ENCODE results near the gene PPP1R1B. TPM values are rescaled to one million over a fixed set of nuclear protein-coding genes. Genes with fewer than 3 reads are reported as not detected.

PPP1R1B gene
- total and polyA plus RNA-seq, 7 donors: 0.10 to 1.6 (median 0.29) TPM; not detected in 1

DNA sequence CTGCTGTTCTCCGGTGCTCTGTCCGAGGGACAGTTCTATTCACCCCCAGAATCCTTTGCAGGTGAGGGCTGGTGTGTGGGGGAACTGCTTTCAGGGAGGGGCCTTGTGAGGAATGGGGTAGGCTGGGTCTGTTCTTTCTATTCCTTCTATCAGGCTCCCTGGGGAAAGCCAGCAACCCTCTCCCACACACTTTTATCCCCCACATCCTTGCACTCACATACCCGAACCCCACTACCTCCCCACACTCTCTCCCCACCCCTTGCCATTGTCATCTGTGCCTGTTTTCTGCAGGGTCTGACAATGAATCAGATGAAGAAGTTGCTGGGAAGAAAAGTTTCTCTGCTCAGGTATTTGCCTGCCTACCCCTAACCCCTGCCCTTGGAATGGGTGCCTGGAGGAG, 32.0 kb downstream of the PPP1R1B start:
- H3K27me3 ChIP-seq (ENCODE audit: insufficient read depth in 3 of 3, low read length in 2 of 3): no peaks in the 10 kb centered on the region
- peaks cover 0 to 8% of the 10 kb centered on the region in 2 donors for H3K36me3 ChIP-seq (ENCODE audit: insufficient read depth in 1 of 2, low read depth in 1 of 2)
- intact Hi-C loops (cut with DNase I): loop anchor here in 1 of 2 donors (2.0 kb wide), 1 partner anchor 20 kb away; no protein-coding TSS in a partner anchor
- 78 to 88% (median 79%) methylated on average over 3 of the region's 3 CpGs for WGBS, 3 donors
- ATAC-seq (no peak), DNase-seq (no peak)
- H3K4me3 ChIP-seq: no peak overlapping the region
- peaks cover 46% of the 10 kb centered on the region for H3K4me1 ChIP-seq
- no peaks in the 10 kb centered on the region for H3K9me3 ChIP-seq
- peak overlapping the region; percentile 96 for H3K27ac ChIP-seq
- TF ChIP-seq, protein P1, sequence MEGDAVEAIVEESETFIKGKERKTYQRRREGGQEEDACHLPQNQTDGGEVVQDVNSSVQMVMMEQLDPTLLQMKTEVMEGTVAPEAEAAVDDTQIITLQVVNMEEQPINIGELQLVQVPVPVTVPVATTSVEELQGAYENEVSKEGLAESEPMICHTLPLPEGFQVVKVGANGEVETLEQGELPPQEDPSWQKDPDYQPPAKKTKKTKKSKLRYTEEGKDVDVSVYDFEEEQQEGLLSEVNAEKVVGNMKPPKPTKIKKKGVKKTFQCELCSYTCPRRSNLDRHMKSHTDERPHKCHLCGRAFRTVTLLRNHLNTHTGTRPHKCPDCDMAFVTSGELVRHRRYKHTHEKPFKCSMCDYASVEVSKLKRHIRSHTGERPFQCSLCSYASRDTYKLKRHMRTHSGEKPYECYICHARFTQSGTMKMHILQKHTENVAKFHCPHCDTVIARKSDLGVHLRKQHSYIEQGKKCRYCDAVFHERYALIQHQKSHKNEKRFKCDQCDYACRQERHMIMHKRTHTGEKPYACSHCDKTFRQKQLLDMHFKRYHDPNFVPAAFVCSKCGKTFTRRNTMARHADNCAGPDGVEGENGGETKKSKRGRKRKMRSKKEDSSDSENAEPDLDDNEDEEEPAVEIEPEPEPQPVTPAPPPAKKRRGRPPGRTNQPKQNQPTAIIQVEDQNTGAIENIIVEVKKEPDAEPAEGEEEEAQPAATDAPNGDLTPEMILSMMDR (IDR thresholded peaks at IDR 0.05): no peak

DNA sequence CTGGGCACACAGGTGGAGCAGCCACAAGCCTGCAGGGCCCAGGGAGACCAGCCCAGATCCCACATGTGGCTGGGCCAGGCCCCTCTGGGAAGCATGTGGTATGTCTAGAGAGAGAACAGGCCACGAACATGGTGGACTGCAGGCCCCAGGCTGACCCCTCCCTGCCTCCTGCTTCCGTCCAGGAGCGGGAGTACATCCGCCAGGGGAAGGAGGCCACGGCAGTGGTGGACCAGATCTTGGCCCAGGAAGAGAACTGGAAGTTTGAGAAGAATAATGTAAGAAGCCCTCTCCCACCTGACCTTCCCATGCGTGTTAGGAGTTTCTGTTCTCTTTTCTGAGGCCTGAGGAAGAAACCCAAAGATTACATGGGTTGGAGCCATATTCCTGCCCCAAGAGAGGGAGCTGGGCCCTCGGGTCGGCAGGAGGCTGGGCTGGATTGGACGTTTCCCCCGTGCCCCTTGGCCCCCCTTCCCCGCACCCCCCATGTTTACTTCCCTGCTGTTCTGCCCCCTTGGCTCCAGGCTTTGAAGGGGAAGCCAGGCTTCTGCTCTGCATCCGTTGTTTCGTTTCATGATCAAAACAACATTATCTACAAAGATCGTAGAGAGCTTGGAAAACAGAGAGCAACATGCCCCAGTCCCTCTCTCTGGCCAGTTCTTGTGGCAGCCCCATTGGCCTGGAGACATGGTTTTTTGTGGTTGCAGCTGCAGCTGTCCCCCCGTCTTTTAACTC, 32.7 kb downstream of the PPP1R1B start:
- Histone ChIP-seq H3K9me3 (no peaks in the 10 kb centered on the region), H3K27ac (peak overlapping the region; percentile 96), H3K36me3 (ENCODE audit: insufficient read depth in 1 of 2, low read depth in 1 of 2) (peaks cover 0 to 8% of the 10 kb centered on the region in 2 donors), H3K4me1 (peaks cover 49% of the 10 kb centered on the region), H3K4me3 (peak overlapping the region; percentile 11), H3K27me3 (ENCODE audit: insufficient read depth in 3 of 3, low read length in 2 of 3) (no peaks in the 10 kb centered on the region)
- DNase-seq (no peak), ATAC-seq (no peak)
- TF ChIP-seq, protein P1 (IDR thresholded peaks at IDR 0.05): no peak
- 27 to 53% (median 28%) methylated on average over 15 of the region's 15 CpGs for WGBS, 3 donors
- intact Hi-C loops (cut with DNase I): loop anchor here in 1 of 2 donors (2.0 kb wide), 1 partner anchor 21 kb away; no protein-coding TSS in a partner anchor

DNA sequence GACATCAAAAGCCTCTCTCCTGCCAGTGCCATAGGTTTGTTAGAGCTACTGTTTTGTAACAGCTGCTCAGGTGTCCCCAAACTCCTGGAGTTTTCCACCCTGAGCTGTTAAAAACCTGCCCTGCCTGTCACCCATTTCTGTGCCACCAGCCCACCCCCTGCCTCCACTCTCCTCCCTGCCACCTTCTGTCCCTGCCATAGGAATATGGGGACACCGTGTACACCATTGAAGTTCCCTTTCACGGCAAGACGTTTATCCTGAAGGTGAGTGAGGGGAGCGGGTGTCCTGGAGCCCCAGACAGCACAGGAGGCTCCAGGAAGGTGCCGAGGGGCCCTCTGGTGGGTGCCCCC, 33.2 kb downstream of the PPP1R1B start:
- TF ChIP-seq, protein P1 (IDR thresholded peaks at IDR 0.05): no peak
- intact Hi-C loops (cut with DNase I): no loop called here
- H3K9me3 ChIP-seq: no peaks in the 10 kb centered on the region
- H3K4me1 ChIP-seq: peaks cover 54% of the 10 kb centered on the region
- WGBS, 3 donors: 40 to 65% (median 44%) methylated on average over 5 of the region's 5 CpGs
- no peaks in the 10 kb centered on the region for H3K27me3 ChIP-seq (ENCODE audit: insufficient read depth in 3 of 3, low read length in 2 of 3)
- peak overlapping the region; percentile 96 for H3K27ac ChIP-seq
- H3K36me3 ChIP-seq (ENCODE audit: insufficient read depth in 1 of 2, low read depth in 1 of 2): peaks cover 0 to 6% of the 10 kb centered on the region in 2 donors
- no peak for ATAC-seq
- peak overlapping the region; percentile 11 for H3K4me3 ChIP-seq
- DNase-seq: no peak

DNA sequence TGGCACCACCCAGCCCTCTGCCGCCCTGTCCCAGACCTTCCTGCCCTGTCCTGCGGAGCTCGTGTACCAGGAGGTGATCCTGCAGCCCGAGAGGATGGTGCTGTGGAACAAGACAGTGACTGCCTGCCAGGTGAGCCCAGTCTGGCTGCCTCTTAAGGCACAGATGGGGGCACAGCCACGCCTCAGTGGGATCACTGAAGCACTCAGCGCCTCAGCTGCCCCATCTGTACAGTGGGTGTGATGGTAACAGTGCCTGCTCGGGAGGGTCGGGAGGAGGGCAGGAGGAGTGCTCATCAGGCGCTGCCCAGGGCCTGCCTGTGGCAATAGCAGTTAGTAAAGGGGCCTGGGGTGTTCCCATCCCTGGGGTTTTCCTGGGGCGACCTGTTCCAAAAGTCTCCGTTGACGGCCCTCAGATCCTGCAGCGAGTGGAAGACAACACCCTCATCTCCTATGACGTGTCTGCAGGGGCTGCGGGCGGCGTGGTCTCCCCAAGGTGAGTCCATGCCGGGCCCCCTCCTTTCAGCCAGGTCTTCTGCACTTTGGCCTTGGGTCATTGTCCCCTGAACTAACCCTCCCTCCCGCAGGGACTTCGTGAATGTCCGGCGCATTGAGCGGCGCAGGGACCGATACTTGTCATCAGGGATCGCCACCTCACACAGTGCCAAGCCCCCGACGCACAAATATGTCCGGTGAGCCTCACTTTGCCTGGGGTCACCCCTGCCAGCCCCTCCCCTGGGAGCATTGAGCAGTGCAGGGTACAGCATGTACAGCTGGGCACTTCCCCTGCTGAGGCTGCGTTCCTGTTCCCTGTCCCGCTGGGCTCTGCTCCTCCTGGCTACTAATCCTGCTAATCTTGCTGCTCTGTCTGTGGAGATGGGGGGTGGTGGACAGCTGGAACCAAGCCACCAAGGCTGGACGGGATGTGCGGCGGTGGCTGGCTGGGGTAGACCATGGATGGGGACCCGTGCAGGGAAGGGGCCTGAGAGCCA, 33.9 kb downstream of the PPP1R1B start:
- Histone ChIP-seq H3K27ac (peak overlapping the region; percentile 96), H3K36me3 (ENCODE audit: insufficient read depth in 1 of 2, low read depth in 1 of 2) (peaks cover 0 to 5% of the 10 kb centered on the region in 2 donors), H3K4me1 (peaks cover 59% of the 10 kb centered on the region), H3K9me3 (no peaks in the 10 kb centered on the region), H3K27me3 (ENCODE audit: insufficient read depth in 3 of 3, low read length in 2 of 3) (no peaks in the 10 kb centered on the region), H3K4me3 (peak overlapping the region; percentile 11)
- intact Hi-C loops (cut with DNase I): no loop called here
- 37 to 68% (median 39%) methylated on average over 35 of the region's 35 CpGs for WGBS, 3 donors
- TF ChIP-seq, protein P1 (IDR thresholded peaks at IDR 0.05): no peak
- peak in 3 of 4 donors; percentile 31 to 59 (median 43) for ATAC-seq
- peak; percentile 54 to 89 for DNase-seq
